GM12874 (cell line): ENCODE measurements around the gene ARL14EPL.
A peak's percentile ranks its signal among the peaks of the same experiment; 100 is the strongest.

Experiments used
- TF ChIP-seq, protein P1 (sequence below): IDR thresholded peaks from 2 replicates; pipeline ENCODE4 v1.5.1; 2011; ENCODE audit warnings: low read depth, mild to moderate bottlenecking, control low read depth, low read length, moderate library complexity; ENCODE audit not compliant: insufficient read depth

Gene ARL14EPL

DNA sequence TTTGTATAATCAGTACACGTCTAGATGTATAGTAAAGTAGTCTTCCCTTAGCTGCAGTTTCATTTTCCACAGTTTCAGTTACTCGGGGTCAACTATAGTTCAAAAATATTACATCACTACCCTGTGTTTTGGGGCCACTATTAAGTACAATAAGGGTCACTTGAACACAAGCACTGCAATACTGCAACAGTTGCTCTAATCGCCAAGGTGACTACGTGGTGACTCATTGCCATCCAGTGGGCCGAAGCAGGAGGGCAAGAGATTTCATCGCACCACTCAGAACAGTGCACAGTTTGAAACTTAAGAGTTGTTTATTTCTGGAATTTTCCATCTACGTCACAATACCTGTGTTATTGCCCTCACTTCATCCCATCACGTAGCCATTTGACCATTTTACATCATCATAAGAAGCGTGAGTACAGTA, at the start of gene ARL14EPL:
ARL14EPL (plus strand) TSS at position 379 of the 424 bp plus-strand sequence. CDS start 18,994 bp downstream, outside the sequence.
- TF ChIP-seq, protein P1, sequence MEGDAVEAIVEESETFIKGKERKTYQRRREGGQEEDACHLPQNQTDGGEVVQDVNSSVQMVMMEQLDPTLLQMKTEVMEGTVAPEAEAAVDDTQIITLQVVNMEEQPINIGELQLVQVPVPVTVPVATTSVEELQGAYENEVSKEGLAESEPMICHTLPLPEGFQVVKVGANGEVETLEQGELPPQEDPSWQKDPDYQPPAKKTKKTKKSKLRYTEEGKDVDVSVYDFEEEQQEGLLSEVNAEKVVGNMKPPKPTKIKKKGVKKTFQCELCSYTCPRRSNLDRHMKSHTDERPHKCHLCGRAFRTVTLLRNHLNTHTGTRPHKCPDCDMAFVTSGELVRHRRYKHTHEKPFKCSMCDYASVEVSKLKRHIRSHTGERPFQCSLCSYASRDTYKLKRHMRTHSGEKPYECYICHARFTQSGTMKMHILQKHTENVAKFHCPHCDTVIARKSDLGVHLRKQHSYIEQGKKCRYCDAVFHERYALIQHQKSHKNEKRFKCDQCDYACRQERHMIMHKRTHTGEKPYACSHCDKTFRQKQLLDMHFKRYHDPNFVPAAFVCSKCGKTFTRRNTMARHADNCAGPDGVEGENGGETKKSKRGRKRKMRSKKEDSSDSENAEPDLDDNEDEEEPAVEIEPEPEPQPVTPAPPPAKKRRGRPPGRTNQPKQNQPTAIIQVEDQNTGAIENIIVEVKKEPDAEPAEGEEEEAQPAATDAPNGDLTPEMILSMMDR: peak; percentile 32; the same call in 1 of the 2 replicates

GRCh38 chr5:115983519-115983918, 48.8 kb upstream of the ARL14EPL start:
- TF ChIP-seq, protein P1: no peak

- TF ChIP-seq, protein P1: no peak
Observed at GRCh38 chr5:115985802-115986757, 46.2 kb upstream of the ARL14EPL start.

DNA sequence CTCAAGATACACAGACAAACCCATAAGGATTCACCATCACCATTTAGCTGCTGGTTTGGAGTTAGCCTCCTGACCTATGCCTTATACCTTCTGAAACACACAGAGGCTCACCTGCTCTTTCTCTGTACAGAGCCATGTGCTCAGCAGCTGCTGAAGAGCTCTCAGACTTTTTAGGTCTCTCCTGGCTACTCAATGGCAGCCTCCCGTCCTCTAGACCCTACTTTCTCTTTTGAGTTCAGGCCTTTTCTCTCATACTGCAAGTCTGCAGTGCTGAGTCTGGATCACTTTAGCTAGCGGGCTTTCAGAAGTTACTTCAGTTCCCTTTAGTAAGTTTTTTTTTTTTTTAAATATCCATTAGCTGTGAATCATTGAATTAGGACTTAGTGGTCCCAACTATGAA, 44.3 kb upstream of the ARL14EPL start:
- TF ChIP-seq, protein P1: no peak

GRCh38 chr5:115992848-115993350, 39.4 kb upstream of the ARL14EPL start:
- TF ChIP-seq, protein P1: no peak

GRCh38 chr5:115995351-115995750, 36.9 kb upstream of the ARL14EPL start:
- TF ChIP-seq, protein P1: no peak

DNA sequence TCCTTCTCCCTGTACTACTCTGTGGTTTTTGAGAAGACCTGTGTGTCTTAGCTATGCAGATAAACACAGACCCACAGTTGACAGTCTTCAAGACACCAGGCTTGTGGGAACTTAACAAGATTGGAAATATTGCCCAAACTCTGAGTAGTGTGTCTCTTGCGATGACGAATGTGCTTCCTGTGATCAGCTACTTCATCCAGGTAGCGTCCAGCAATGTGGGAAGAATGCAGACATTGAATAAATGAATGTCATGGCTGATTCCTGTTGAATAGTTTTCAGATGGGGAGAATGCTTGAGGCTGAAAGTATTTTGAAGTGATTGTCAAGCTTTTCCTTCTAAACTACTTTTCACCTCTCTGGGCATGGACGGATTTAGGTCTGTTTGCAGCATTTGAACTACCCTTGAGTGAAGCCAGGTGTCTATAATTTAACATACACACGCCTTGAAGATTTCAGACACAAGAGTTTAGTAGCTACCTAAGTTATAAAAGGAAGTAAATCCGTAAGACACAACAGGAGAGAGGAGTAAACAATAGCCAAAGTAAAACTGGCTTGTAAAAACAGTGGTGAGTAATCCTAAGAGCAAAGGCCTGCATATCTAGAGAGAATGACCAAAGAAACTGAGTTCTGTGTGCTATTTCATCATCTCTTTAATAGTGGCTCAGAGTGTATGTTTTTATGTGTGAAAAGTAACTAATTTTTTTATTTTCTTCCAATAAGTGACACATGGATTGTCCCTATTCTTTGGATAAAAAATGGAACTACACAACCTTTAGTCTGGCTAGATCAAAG, 30.0 kb upstream of the ARL14EPL start:
- TF ChIP-seq, protein P1: no peak
